HPDE6-E6E7 (cell line): Measurements from ENCODE around the gene PLA2G2C.
"Not testable (repeated sequence)": the region's sequence is repeated elsewhere in the genome, so short reads cannot be mapped to it uniquely, and the experiment has no call there.

Experiments used
- DNase-seq: peaks from one replicate; pipeline ENCODE4 v3.0.0; 2011; ENCODE audit warnings: missing footprints; ENCODE audit errors: extremely low spot score

PLA2G2C gene

GRCh38 chr1:20185834-20186782 lies at the start of gene PLA2G2C, which contains the start of gene UBXN10:
PLA2G2C (minus strand) TSS chr1:20186518; CDS start chr1:20177363, 9,155 bp downstream.
UBXN10 (plus strand) TSS chr1:20186096; CDS start chr1:20190562, 4,466 bp downstream.
- DNase-seq: no peak

GRCh38 chr1:20234788-20235535 lies 48.6 kb upstream of the PLA2G2C start:
- DNase-seq: no peak

- DNase-seq: no peak
These were observed 47.5 kb upstream of the PLA2G2C start for GRCh38 chr1:20233866-20234265.

GRCh38 chr1:20233394-20233793 lies 47.1 kb upstream of the PLA2G2C start:
- no peak for DNase-seq

GRCh38 chr1:20232564-20232963 lies 46.2 kb upstream of the PLA2G2C start:
- DNase-seq: not testable (repeated sequence)

GRCh38 chr1:20229171-20229570 lies 42.9 kb upstream of the PLA2G2C start:
- DNase-seq: no peak

- DNase-seq: no peak
These were observed 42.1 kb upstream of the PLA2G2C start for GRCh38 chr1:20228314-20228825.

- DNase-seq: no peak
These were observed 41.4 kb upstream of the PLA2G2C start for GRCh38 chr1:20227704-20228103.

- DNase-seq: no peak
These were observed 38.2 kb upstream of the PLA2G2C start for GRCh38 chr1:20224546-20224945.

- no peak for DNase-seq
These were observed 37.5 kb upstream of the PLA2G2C start for GRCh38 chr1:20223551-20224419.

GRCh38 chr1:20223106-20223505 lies 36.8 kb upstream of the PLA2G2C start:
- no peak for DNase-seq

GRCh38 chr1:20220036-20220435 lies 33.7 kb upstream of the PLA2G2C start:
- no peak for DNase-seq

- DNase-seq: not testable (repeated sequence)
These were observed 32.7 kb upstream of the PLA2G2C start for GRCh38 chr1:20219053-20219452.

GRCh38 chr1:20216574-20216973 lies 30.3 kb upstream of the PLA2G2C start:
- no peak for DNase-seq

- DNase-seq: no peak
These were observed 29.4 kb upstream of the PLA2G2C start for GRCh38 chr1:20215716-20216115.

GRCh38 chr1:20212685-20213331 lies 26.5 kb upstream of the PLA2G2C start:
- peak; percentile 82 for DNase-seq

- DNase-seq: peak; percentile 31
These were observed 25.9 kb upstream of the PLA2G2C start for GRCh38 chr1:20212085-20212684.

- peak; percentile 84 for DNase-seq
These were observed 25.2 kb upstream of the PLA2G2C start for GRCh38 chr1:20211511-20211931.

- no peak for DNase-seq
These were observed 24.6 kb upstream of the PLA2G2C start for GRCh38 chr1:20210736-20211460.

GRCh38 chr1:20209471-20209870 lies 23.2 kb upstream of the PLA2G2C start:
- DNase-seq: no peak
